Tibial artery (tissue), 4 donors: Measurements from ENCODE around the gene RIT2.

ENCODE experiments used
- DNase-seq, 2 donors: peaks; one replicate each; pipeline ENCODE4 v3.0.0-alpha.2; 2019
- H3K27ac ChIP-seq, 2 donors: fragments of 200-600 bp; sonication (generic) in 1 of 2; 1 replicate in 1 of 2; 2 replicates in 1 of 2; pipeline ENCODE4 v1.5.1; 2018 to 2019; ENCODE audit warnings: mild to moderate bottlenecking in 1 of 2
- H3K27me3 ChIP-seq, 2 donors: fragments of 200-600 bp; sonication (generic) in 1 of 2; one replicate each; pipeline versions ENCODE4 v1.5.1 to v1.6.0; 2016 to 2019
- H3K36me3 ChIP-seq, 3 donors: fragments of 200-600 bp; sonication (generic) in 2 of 3; one replicate each; pipeline ENCODE4 v1.5.1; 2016 to 2019; ENCODE audit warnings: mild to moderate bottlenecking in 2 of 3
- H3K4me1 ChIP-seq, 4 donors: fragments of 200-600 bp; sonication (generic) in 2 of 4; 1 replicate in 3 of 4; 2 replicates in 1 of 4; pipeline ENCODE4 v1.5.1; 2016 to 2019
- H3K4me3 ChIP-seq, 2 donors: fragments of 200-600 bp; sonication (generic) in 1 of 2; 1 replicate in 1 of 2; 2 replicates in 1 of 2; pipeline ENCODE4 v1.5.1; 2018 to 2019; ENCODE audit warnings: mild to moderate bottlenecking in 2 of 2
- H3K9me3 ChIP-seq, 3 donors: fragments of 200-600 bp; sonication (generic) in 1 of 3; one replicate each; pipeline ENCODE4 v1.5.1; 2016 to 2019
- CTCF ChIP-seq, 2 experiments: fragments of 200-600 bp in 1 of 2; fragments of 450-650 bp in 1 of 2; IDR thresholded peaks; one replicate each; pipeline ENCODE4 v1.5.1; 2017 to 2019; ENCODE audit warnings: antibody characterized with exemption in 2 of 2, mild to moderate bottlenecking in 1 of 2, moderate library complexity in 1 of 2
- intact Hi-C: fragments of 100-400 bp; cut with DNase I; formaldehyde crosslinking; loops from one replicate; pipeline ENCODE4 v1.15.0; 2023; ENCODE audit warnings: low total_unique reads

The RIT2 gene

GRCh38 chr18:43080671-43081070, 34.8 kb downstream of the RIT2 start:
- no peaks in the 10 kb centered on the region for H3K4me1 ChIP-seq
- intact Hi-C loops, result no loop called here
- no peak for TF ChIP-seq CTCF (IDR thresholded peaks at IDR 0.05)

GRCh38 chr18:43079422-43079821, 36.1 kb downstream of the RIT2 start:
- H3K4me3 ChIP-seq, result no peak overlapping the region
- H3K4me1 ChIP-seq, result no peaks in the 10 kb centered on the region
- H3K27me3 ChIP-seq, result no peaks in the 10 kb centered on the region
- intact Hi-C loops, result no loop called here
- H3K27ac ChIP-seq, result no peak overlapping the region
- no peaks in the 10 kb centered on the region for H3K36me3 ChIP-seq
- TF ChIP-seq CTCF (IDR thresholded peaks at IDR 0.05), result no peak
- DNase-seq, result no peak
- H3K9me3 ChIP-seq, result no peaks in the 10 kb centered on the region

More at GRCh38 chr18:43080671-43081070, 34.8 kb downstream of the RIT2 start:
- Histone ChIP-seq H3K27me3 (no peaks in the 10 kb centered on the region), H3K36me3 (no peaks in the 10 kb centered on the region), H3K27ac (no peak overlapping the region), H3K4me3 (no peak overlapping the region), H3K9me3 (no peaks in the 10 kb centered on the region)
- DNase-seq, result no peak

- Histone ChIP-seq H3K9me3 (no peaks in the 10 kb centered on the region), H3K4me1 (no peaks in the 10 kb centered on the region), H3K27me3 (no peaks in the 10 kb centered on the region), H3K27ac (no peak overlapping the region), H3K4me3 (no peak overlapping the region), H3K36me3 (no peaks in the 10 kb centered on the region)
- no peak for DNase-seq
- no peak for TF ChIP-seq CTCF (IDR thresholded peaks at IDR 0.05)
- intact Hi-C loops, result no loop called here
Observed at GRCh38 chr18:43078478-43079092, 36.9 kb downstream of the RIT2 start.

GRCh38 chr18:43077510-43078308, 37.8 kb downstream of the RIT2 start:
- Histone ChIP-seq H3K4me1 (no peaks in the 10 kb centered on the region), H3K9me3 (no peaks in the 10 kb centered on the region), H3K36me3 (no peaks in the 10 kb centered on the region), H3K4me3 (no peak overlapping the region), H3K27ac (no peak overlapping the region), H3K27me3 (no peaks in the 10 kb centered on the region)
- intact Hi-C loops, result no loop called here
- TF ChIP-seq CTCF (IDR thresholded peaks at IDR 0.05), result no peak
- DNase-seq, result no peak

GRCh38 chr18:43073771-43074170, 41.7 kb downstream of the RIT2 start:
- Histone ChIP-seq H3K27me3 (no peaks in the 10 kb centered on the region), H3K36me3 (no peaks in the 10 kb centered on the region), H3K4me1 (no peaks in the 10 kb centered on the region), H3K27ac (no peak overlapping the region), H3K4me3 (no peak overlapping the region), H3K9me3 (no peaks in the 10 kb centered on the region)
- TF ChIP-seq CTCF (IDR thresholded peaks at IDR 0.05), result no peak
- intact Hi-C loops, result no loop called here
- no peak for DNase-seq
